HUES6 (cell line): ENCODE results near the gene HSD17B3.
A peak's percentile ranks its signal among the peaks of the same experiment; 100 is the strongest.

Experiments used
- H3K27ac ChIP-seq: 2 replicates; pipeline ENCODE4 v1.7.0; 2013; ENCODE audit warnings: low read depth, mild to moderate bottlenecking, low read length, inconsistent platforms
- H3K27me3 ChIP-seq: 2 replicates; pipeline ENCODE4 v1.6.1; 2013; ENCODE audit warnings: low read length; ENCODE audit not compliant: control insufficient read depth, insufficient read depth
- H3K36me3 ChIP-seq: 2 replicates; pipeline ENCODE4 v1.6.1; 2013; ENCODE audit warnings: low read length; ENCODE audit not compliant: control insufficient read depth, insufficient read depth
- H3K4me1 ChIP-seq: 2 replicates; pipeline ENCODE4 v1.6.1; 2013; ENCODE audit warnings: low read length; ENCODE audit not compliant: control insufficient read depth, insufficient read depth
- H3K4me3 ChIP-seq: 2 replicates; pipeline ENCODE4 v1.5.1; 2013; ENCODE audit warnings: low read depth, low read length
- H3K9ac ChIP-seq: one replicate; pipeline ENCODE4 v1.6.1; 2013; ENCODE audit warnings: mild to moderate bottlenecking, low read length
- H3K9me3 ChIP-seq: 2 replicates; pipeline ENCODE4 v1.6.1; 2013; ENCODE audit warnings: low read depth, low read length; ENCODE audit not compliant: control insufficient read depth, insufficient read depth

HSD17B3 gene

DNA sequence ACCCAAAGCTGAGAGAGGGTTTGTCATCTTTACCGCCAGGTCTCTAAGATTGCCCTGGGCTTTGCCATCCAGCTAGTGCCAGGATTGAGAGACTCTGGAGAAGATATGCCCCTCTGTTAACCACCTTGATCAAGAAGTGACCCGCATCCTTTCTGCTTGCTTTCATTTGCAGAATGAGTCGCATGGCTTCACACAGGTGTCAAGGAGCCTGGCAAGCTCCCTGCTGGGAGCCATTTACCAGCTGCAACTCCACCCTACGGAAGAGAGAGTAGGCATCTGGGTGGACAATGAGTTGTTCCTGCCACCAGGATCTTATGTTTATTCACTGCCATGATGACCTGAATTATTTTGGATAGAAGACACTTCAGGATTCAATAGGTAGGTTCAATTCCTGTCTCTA lies 43.0 kb downstream of the HSD17B3 start:
- Histone ChIP-seq H3K36me3 (no peaks in the 10 kb centered on the region), H3K9me3 (no peaks in the 10 kb centered on the region), H3K27ac (no peak overlapping the region), H3K9ac (no peak overlapping the region), H3K4me3 (no peak overlapping the region), H3K4me1 (peaks cover 37% of the 10 kb centered on the region), H3K27me3 (no peaks in the 10 kb centered on the region)

DNA sequence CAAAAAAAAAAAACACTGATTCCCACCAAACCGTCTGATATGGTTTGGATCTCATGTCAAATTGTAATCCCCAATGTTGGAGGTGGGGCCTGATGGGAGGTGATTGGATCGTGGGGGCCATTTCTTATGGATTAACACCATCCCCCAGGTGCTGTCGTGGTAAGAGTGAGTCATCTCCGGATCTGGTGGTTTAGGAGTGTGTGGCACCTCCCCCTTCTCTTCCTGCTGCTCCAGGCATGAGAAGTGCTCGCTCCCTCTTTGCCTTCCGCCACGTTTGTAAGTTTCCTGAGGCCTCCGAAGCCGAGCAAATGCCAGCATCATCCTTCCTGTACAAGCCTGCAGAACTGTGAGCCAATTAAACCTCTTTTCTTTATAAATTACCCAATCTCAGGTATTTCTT lies 45.2 kb downstream of the HSD17B3 start:
- Histone ChIP-seq H3K9ac (no peak overlapping the region), H3K36me3 (no peaks in the 10 kb centered on the region), H3K27ac (no peak overlapping the region), H3K4me1 (peaks cover 48% of the 10 kb centered on the region), H3K9me3 (no peaks in the 10 kb centered on the region), H3K4me3 (peak overlapping the region; percentile 16; the same call in 1 of the 2 replicates), H3K27me3 (no peaks in the 10 kb centered on the region)

DNA sequence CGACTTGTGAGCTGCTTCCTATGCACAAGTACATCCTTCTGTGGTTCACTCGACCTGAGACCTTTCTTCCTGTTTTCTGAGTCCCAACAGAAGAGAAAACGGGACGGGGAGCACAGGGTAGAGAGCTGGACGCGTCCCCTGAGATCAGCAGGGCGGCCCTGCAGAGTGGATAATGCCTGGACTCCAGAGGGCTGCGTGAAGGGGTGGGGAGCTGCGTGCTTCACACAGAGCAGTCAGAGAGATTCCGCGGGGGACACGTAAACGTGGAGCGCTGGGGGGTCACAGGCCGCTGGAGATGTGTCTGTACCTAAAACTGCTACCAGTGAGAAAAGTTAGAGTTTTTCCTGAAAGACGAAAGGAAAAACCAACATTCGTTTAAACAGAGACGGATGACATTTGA lies 46.3 kb downstream of the HSD17B3 start:
- no peaks in the 10 kb centered on the region for H3K36me3 ChIP-seq
- H3K27me3 ChIP-seq: no peaks in the 10 kb centered on the region
- no peak overlapping the region for H3K4me3 ChIP-seq
- no peak overlapping the region for H3K27ac ChIP-seq
- H3K4me1 ChIP-seq: peaks cover 45% of the 10 kb centered on the region
- H3K9me3 ChIP-seq: no peaks in the 10 kb centered on the region
- peak overlapping the region; percentile 20 for H3K9ac ChIP-seq

DNA sequence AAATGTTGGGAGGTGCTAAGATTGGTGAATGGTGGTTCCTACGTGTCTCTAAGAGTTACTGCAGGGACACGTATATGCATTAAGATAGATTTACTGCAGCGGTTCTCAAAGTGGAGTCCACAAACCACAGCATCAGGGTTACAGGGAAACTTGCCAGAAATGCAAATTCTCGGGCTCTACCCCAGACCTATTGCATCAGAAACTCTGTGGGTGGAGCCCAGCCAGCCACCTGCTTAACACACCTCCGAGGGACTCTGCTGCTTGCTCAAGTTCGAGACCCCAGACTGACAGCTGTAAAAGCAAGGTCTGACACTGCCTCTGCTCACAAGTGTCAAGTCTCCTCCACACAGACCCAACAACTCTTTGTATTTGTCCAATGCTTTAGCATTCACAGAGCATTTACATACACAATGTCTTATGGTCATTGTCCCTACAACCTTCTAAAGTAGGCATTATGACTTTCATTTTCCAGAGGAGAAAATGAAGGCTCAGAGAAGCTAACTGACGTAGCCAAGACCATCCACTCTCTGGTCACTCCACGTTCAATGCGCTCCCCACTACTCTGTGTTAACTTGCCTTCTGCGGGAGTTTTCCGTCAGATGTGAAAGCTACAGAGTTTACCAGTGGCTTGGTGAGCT lies 48.8 kb downstream of the HSD17B3 start:
- Histone ChIP-seq H3K36me3 (no peaks in the 10 kb centered on the region), H3K4me3 (no peak overlapping the region), H3K4me1 (peaks cover 31% of the 10 kb centered on the region), H3K27ac (no peak overlapping the region), H3K9me3 (no peaks in the 10 kb centered on the region), H3K27me3 (no peaks in the 10 kb centered on the region), H3K9ac (no peak overlapping the region)

DNA sequence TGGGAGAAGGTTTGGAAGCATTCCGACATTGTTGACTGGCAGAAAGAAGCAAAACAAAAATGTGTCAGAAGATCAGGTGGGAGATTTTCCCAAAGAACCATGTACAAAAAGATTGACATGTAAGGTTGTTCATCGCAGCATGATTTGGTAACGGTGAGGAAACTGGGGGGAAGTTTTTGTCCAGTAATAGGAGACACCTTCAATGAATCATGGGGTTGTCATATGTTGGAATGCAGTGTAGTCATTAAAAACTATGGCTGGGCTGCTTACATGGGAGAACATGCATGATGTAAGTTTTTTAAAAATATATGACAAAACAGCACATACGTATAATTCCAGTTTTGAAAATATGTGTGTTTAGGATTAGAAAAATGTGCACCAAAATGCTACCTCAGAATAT lies 50.5 kb downstream of the HSD17B3 start:
- H3K4me1 ChIP-seq: peaks cover 26% of the 10 kb centered on the region
- H3K27ac ChIP-seq: no peak overlapping the region
- H3K27me3 ChIP-seq: no peaks in the 10 kb centered on the region
- no peaks in the 10 kb centered on the region for H3K36me3 ChIP-seq
- H3K4me3 ChIP-seq: no peak overlapping the region
- H3K9me3 ChIP-seq: no peaks in the 10 kb centered on the region
- H3K9ac ChIP-seq: no peak overlapping the region

DNA sequence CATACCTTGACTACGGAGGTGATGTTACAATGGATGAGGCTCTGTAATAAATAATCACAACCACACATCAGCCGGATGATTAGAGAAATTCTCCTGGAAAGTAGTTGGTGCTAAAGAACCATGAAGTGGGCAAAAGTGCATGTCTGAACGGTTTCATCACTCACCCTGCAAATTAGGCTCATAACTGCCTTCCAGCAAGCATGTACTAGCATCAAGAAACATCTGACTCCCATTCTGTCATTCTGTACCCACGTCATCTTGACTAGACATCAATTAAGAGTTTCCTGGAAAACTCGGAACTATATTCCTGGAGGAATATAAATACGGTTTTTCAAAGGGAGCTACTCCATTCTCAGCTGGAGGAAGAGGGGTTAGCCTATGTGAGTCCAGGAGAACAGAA lies 52.2 kb downstream of the HSD17B3 start:
- H3K27me3 ChIP-seq: no peaks in the 10 kb centered on the region
- H3K27ac ChIP-seq: no peak overlapping the region
- no peaks in the 10 kb centered on the region for H3K36me3 ChIP-seq
- H3K4me3 ChIP-seq: no peak overlapping the region
- H3K9me3 ChIP-seq: no peaks in the 10 kb centered on the region
- H3K9ac ChIP-seq: no peak overlapping the region
- peaks cover 16% of the 10 kb centered on the region for H3K4me1 ChIP-seq

DNA sequence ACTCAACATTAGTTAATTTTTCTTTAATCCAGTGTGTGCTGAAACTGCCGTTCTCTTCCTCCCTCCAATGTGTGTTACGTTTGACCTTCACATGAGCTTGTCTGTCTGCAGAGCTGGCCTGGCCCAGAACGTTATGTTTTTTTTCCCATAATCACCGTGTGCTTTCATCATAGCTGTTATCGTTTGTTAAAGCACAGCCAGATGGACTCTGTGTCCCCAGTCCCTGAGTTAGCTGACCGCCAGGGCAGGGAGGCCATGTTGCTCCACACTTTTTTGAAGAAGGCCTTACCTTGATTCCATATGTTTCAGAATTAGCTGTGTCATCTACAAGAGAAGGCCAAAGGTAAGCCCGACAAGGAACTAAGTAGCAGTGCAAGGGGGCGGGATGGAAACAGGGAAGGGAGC lies 55.7 kb downstream of the HSD17B3 start:
- Histone ChIP-seq H3K4me3 (no peak overlapping the region), H3K27me3 (no peaks in the 10 kb centered on the region), H3K4me1 (no peaks in the 10 kb centered on the region), H3K27ac (no peak overlapping the region), H3K36me3 (no peaks in the 10 kb centered on the region), H3K9ac (no peak overlapping the region), H3K9me3 (no peaks in the 10 kb centered on the region)

DNA sequence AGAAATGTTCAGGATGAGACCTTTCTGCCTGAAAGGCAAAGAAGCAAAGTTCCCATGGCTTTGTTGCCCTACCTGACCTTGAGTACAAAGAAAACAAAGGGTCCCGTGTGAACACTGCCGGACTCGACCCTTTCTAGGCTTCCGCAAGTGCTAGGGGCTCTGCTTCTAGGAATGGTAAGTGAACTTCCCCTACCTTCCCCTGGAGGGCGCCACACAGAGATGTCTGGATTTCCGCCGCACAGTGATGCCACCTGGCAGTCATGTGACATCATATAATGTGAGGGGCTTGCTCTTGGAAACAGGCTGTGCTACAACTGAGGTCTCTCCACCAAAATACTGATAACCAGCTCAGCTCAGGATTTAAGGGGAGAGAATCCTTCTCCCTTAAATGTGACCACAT lies 56.6 kb downstream of the HSD17B3 start:
- H3K27me3 ChIP-seq: no peaks in the 10 kb centered on the region
- no peaks in the 10 kb centered on the region for H3K9me3 ChIP-seq
- no peaks in the 10 kb centered on the region for H3K4me1 ChIP-seq
- H3K36me3 ChIP-seq: no peaks in the 10 kb centered on the region
- H3K27ac ChIP-seq: no peak overlapping the region
- no peak overlapping the region for H3K4me3 ChIP-seq
- no peak overlapping the region for H3K9ac ChIP-seq

DNA sequence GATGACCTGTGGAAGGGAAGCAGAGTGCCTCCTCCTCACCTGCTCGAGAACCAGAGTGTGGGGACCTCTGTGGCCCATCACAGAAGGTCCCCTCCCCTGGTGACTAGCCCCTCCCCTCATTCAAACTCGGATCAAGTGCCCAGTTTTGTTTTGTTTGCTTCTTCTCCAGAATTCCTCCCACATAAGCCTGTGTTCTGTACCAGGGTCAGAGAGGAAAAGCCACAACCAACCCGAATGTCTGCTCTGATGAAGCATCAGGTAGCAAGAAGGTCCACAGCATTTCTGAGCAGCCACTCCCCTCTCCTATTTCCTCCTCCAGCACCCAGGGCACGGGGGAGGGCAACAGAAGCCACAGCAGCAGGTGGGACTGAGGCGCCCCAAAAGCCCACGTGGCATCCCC lies 58.2 kb downstream of the HSD17B3 start:
- no peaks in the 10 kb centered on the region for H3K36me3 ChIP-seq
- no peak overlapping the region for H3K4me3 ChIP-seq
- no peak overlapping the region for H3K9ac ChIP-seq
- H3K27me3 ChIP-seq: no peaks in the 10 kb centered on the region
- H3K4me1 ChIP-seq: no peaks in the 10 kb centered on the region
- H3K27ac ChIP-seq: no peak overlapping the region
- H3K9me3 ChIP-seq: no peaks in the 10 kb centered on the region

DNA sequence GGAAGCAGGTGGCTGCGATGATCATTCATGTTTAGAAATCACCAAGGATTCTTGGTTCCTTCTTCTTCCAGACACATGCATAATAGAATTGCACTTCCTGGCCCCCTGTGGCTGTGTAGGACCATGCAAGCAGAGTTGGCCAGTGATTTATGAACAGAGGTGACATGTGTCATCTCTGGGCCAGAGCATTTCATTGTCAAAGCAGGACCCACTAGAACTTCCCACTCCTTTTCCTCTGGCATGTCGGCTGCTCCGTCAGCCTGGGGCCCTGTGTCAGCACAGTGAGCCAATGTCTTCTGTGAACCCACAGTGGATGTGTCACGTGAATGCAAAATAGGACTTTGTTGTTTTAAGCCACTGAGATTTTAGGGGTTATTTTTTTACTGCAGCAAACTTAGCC lies 59.2 kb downstream of the HSD17B3 start:
- H3K4me1 ChIP-seq: no peaks in the 10 kb centered on the region
- no peak overlapping the region for H3K9ac ChIP-seq
- no peaks in the 10 kb centered on the region for H3K9me3 ChIP-seq
- H3K27ac ChIP-seq: no peak overlapping the region
- H3K36me3 ChIP-seq: no peaks in the 10 kb centered on the region
- H3K27me3 ChIP-seq: no peaks in the 10 kb centered on the region
- H3K4me3 ChIP-seq: no peak overlapping the region

DNA sequence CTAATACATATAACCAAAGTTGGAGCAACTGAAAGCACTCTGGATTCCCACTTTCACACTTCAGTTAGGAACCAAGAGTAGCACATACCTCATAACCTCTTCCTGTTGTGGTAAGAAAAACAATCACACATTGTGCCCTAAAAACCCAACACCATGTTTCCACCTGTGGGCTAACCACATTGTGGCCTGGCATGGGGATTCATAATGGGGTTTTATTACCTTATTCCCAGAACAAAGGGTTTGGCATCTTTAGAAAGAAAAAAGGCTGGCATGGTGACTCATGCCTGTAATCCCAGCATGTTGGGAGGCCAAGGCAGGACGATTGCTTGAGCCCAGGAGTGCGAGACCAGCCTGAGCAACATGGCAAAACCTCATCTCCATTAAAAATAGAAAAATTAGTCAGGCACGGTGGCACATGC lies 60.6 kb downstream of the HSD17B3 start:
- no peak overlapping the region for H3K9ac ChIP-seq
- no peak overlapping the region for H3K4me3 ChIP-seq
- no peaks in the 10 kb centered on the region for H3K27me3 ChIP-seq
- no peaks in the 10 kb centered on the region for H3K36me3 ChIP-seq
- H3K9me3 ChIP-seq: no peaks in the 10 kb centered on the region
- H3K4me1 ChIP-seq: no peaks in the 10 kb centered on the region
- H3K27ac ChIP-seq: no peak overlapping the region
